CD4-positive, alpha-beta T cell treated with Interleukin-4 for 1 hour (primary cell): Measurements from ENCODE around the gene ENDOG.
A peak's percentile ranks its signal among the peaks of the same experiment; 100 is the strongest.
"Not testable (repeated sequence)": the region's sequence is repeated elsewhere in the genome, so short reads cannot be mapped to it uniquely, and the experiment has no call there.

Source experiments
- DNase-seq, 2 donors: peaks; one replicate each; pipeline ENCODE4 v3.0.0-alpha.2; 2020 to 2022

Gene ENDOG

GRCh38 chr9:128818099-128818838 lies at the start of gene ENDOG:
TSS of gene ENDOG (plus strand) at chr9:128818500. CDS start at chr9:128818685, 185 bp downstream.
- DNase-seq: peak; percentile 97

- DNase-seq: no peak
These were observed 49.7 kb upstream of the ENDOG start for GRCh38 chr9:128768606-128769005.

GRCh38 chr9:128770286-128771030 lies 47.8 kb upstream of the ENDOG start:
- no peak for DNase-seq

DNA sequence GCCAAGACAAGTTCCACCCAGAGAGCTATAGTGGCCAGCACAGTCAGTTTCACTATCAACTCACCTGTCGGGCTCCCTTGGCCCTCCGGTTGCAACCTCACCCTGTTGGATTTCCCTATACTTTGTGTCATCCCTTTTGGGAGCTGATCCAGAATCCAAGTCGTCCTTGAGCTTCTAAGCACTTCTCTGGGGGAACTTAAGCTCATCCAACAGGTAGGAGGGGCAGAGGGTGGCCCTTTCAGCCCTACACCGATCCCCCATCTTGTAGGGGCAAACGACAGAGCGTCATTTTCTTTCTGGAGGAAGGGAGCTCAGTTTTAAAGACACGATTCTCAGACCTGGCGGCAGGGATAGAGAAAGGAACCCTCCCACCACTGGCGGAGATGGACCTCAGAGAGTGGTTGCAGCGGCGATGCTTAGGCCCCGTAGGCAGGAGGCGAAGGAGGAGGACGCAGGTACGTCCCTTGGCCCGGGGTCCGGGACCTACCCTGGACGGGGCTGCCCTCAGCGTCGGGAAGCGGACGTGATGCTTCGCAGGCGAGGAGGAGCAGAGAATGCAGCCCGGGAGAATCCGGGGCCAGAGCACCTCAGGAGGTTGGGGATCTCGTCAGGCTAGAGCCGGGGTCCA lies 47.1 kb upstream of the ENDOG start:
- DNase-seq: peak in 1 of 2 donors; percentile 32

- DNase-seq: peak; percentile 92 to 93
These were observed 46.4 kb upstream of the ENDOG start, which contains the start of gene ZER1 for GRCh38 chr9:128771745-128772519. TSS of gene ZER1 (minus strand) at chr9:128771927. CDS start at chr9:128755565, 16,362 bp downstream.

DNA sequence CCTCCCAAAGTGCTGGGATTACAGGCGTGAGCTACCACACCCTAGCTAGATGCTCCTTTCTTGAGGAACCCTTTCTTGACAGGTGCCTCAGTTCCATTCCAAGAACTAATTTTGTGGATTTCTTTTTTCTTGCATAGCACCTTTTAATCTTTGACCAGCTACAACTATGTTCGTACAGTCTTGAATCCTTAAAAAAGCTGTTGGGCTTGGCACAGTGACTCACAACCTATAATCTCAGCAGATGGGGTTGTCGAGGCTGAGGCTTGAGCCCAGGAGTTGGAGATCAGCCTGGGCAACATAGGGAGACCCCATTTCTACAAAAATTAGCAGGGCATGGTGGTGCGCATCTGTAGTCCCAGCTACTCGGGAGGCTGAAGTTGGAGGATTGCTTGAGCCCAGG lies 45.3 kb upstream of the ENDOG start:
- no peak for DNase-seq

GRCh38 chr9:128774804-128775203 lies 43.5 kb upstream of the ENDOG start:
- DNase-seq: no peak

DNA sequence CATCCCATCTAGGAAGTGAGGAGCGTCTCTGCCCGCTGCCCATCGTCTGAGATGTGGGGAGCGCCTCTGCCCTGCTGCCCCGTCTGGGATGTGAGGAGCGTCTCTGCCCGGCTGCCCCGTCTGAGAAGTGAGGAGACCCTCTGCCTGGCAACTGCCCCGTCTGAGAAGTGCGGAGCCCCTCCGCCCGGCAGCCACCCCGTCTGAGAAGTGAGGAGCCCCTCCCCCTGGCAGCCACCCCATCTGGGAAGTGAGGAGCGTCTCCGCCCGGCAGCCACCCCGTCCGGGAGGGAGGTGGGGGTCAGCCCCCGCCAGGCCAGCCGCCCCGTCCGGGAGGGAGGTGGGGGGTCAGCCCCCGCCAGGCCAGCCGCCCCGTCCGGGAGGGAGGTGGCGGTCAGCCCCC lies 38.2 kb upstream of the ENDOG start:
- DNase-seq: not testable (repeated sequence)

DNA sequence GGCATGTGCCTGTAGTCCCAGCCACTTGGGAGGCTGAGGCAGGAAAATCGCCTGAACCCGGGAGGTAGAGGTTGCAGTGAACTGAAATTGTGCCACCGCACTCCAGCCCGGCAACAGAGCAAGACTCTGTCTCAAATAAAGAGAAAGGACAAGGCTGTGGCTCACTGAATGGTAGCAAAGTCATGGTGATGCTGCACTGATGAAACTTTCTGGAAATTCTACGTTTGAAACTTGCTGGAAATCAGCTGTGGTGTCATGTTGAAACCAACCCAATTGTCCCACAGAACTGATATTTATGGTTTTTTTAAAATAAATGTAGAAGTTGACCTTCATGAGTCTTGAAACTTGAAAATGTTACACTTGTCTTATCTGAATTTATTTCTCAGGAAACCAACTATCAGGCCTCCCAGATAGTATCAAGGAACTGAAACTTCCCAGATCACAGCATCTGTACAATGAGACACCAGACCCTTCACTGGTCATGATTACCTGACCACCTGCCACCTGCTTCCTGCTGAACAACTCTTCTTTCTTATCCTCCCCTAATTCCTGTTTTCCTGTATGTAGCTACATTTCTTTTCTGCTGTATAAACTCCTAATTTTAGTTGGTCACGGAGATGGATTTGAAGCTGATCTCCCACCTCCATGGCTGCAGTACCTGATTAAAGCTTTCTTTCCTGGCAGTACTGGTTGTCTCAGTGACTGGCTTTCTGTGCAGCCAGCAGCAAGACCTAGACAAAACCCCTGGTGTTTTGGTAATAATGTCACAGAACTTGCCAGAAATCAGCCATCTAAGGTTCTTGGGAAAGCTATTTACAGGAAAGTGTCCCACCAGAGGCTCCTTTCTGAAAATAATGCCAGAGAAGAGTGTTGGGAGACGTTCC lies 36.9 kb upstream of the ENDOG start:
- DNase-seq: no peak

GRCh38 chr9:128782669-128783068 lies 35.6 kb upstream of the ENDOG start:
- no peak for DNase-seq

- no peak for DNase-seq
These were observed 32.9 kb upstream of the ENDOG start for GRCh38 chr9:128785427-128785826.

DNA sequence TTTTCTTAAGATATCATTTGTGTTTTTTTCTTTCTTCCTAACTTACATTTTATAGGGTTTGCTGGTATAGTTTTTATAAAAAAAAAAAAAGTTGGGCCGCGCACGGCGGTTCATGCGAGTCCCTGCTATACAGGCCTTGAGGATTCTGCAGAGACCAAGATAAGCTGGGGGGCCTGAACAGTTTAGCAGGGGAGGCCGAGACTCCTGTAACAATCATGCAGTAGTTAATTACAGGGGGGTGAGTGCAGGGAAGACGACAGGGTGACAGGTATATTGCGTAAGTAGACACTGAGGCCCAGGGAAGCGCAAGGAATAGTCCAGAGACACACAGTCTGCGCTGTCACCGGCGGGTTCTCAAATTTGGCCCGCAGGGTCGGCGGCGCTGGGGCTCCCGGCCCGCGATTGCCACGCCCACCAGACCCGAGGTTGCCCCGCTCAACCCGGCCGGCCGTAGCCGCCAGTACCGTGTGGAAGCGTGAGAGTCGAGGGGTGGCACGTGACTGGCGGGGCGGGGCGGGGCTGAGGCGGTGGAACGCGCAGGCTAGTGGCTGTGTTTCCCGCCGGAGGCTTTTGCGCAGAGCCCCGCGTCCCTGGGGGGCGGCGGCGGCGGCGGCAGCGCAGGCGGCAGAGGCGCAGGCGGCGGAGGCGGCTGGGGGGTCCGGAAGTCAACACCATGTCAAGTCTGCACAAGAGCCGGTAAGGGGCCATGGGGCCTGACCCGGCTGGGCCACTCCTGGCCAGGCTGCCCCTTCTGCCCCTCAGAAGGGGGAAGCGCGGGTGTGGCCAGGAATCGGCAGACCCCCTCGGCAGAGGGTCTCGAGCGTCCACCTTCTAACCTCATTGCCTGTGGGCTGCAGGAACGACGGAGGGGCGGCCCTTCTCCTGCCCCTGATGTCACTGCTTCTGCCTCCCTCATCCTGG lies 31.4 kb upstream of the ENDOG start, which contains the start of gene TBC1D13:
Gene TBC1D13, plus strand, starts transcription at position 573 of the 921 bp plus-strand sequence. Its CDS starts 101 bp downstream, at position 674.
- DNase-seq: peak; percentile 89 to 92

DNA sequence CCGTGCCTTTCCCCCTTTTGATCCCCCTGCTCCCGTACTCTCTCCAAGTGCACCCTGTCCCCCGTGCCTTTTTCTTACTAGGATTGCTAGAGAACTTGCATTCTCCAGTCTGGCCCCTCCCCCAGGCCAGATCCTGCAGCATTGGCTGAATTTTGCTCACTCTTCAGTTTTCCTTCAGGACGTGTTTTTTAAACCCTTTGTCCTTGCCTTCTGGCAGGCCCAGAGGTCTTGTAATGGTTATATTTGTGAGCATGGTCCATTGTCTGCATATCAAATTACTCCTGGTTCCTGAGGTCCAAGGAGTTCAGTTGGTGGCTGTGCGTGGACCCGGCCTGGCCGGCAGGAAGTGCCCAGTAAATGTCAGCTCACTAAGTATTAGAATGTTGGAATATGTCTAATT lies 30.6 kb upstream of the ENDOG start:
- no peak for DNase-seq

GRCh38 chr9:128788445-128788844 lies 29.9 kb upstream of the ENDOG start:
- DNase-seq: no peak

GRCh38 chr9:128790536-128790935 lies 27.8 kb upstream of the ENDOG start:
- no peak for DNase-seq

- no peak for DNase-seq
These were observed 26.2 kb upstream of the ENDOG start for GRCh38 chr9:128792134-128792533.

- no peak for DNase-seq
These were observed 25.2 kb upstream of the ENDOG start for GRCh38 chr9:128792978-128793686.

DNA sequence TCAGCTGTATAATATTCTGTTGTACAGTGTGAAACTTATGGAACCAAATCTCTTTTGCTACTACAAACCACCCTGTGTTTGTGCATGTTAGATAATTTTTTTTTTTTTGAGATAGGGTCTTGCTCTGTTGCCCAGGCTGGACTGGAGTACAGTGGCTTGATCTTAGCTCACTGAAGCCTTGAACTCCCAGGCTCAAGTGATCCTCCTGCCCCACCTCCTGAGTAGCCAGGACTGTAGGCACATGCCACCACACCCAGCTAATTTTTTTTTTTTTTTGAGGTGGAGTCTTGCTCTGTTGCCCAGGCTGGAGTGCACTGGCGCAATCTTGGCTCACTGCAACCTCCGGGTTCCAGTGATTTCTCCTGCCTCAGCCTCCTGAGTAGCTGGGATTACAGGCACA lies 23.3 kb upstream of the ENDOG start:
- DNase-seq: not testable (repeated sequence)

DNA sequence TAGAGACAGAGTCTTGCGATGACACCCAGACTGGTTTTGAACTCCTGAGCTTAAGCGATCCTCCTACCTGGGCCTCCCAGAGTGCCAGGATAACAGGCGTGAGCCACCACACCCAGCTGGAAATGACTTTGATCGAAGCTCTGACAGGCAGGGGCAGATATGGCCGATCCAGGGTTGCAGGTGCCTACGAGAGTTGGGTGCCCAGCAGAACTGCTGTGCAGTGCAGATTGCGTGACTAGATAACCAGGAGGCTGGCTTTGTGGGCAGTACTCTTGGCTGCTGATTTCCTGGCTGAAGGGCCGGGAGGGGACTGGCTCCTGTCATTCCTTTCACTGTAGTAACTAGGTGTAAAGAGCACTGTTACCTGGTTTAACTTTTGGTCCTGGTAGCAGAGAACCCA lies 19.4 kb upstream of the ENDOG start:
- DNase-seq: no peak

DNA sequence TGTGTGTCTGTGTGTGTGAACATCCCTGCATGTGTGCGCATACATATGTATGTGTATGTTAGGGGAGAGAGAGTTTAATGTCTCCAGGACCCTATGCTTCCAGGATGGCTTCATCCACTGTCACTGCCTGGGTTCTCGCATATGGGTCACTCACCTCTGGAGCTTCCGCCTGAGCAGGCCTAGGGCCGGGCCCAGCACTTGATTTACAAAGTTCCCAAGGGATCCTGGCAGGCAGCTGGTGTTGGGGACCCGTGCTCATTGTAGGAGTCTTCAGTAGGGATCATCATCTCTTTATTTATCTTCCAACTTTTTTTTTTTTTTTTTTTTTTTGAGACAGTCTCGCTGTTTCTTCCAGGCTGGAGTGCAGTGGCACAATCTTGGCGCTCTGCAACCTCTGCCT lies 18.2 kb upstream of the ENDOG start:
- no peak for DNase-seq
